OCI-LY1 (cell line): ENCODE measurements around the gene TAGLN3.

Experiments
- H2AFZ ChIP-seq: fragments of 200-600 bp; sonication (generic), shearing (Covaris generic); 2 replicates; pipeline ENCODE4 v1.6.0; 2014; ENCODE audit warnings: antibody characterized with exemption, mild to moderate bottlenecking, low read length
- H3F3A ChIP-seq: fragments of 200-600 bp; sonication (generic), shearing (Covaris generic); 2 replicates; pipeline ENCODE4 v1.6.0; 2014; ENCODE audit warnings: mild to moderate bottlenecking, antibody characterized with exemption, low read length, moderate library complexity; ENCODE audit not compliant: insufficient read depth
- H3K27ac ChIP-seq: fragments of 200-600 bp; sonication (generic); 2 replicates; pipeline ENCODE4 v1.5.1; 2014; ENCODE audit warnings: low read length, mixed run types, mild to moderate bottlenecking, low read depth; ENCODE audit not compliant: poor library complexity, severe bottlenecking
- H3K27me3 ChIP-seq: fragments of 200-600 bp; sonication (generic); 2 replicates; pipeline ENCODE4 v1.6.0; 2014; ENCODE audit warnings: antibody characterized with exemption, mild to moderate bottlenecking, low read length, moderate library complexity; ENCODE audit not compliant: insufficient read depth
- H3K36me3 ChIP-seq: fragments of 200-600 bp; sonication (generic); 2 replicates; pipeline ENCODE4 v1.6.1; 2014; ENCODE audit warnings: mild to moderate bottlenecking, antibody characterized with exemption, low read length, moderate library complexity, mixed read lengths; ENCODE audit not compliant: insufficient read depth
- H3K4me1 ChIP-seq: fragments of 200-600 bp; sonication (generic); 2 replicates; pipeline ENCODE4 v1.5.1; 2014; ENCODE audit warnings: mild to moderate bottlenecking, low read length, moderate library complexity; ENCODE audit not compliant: insufficient read depth, severe bottlenecking
- H3K4me2 ChIP-seq: fragments of 200-600 bp; sonication (generic), shearing (Covaris generic); 2 replicates; pipeline ENCODE4 v1.6.1; 2014; ENCODE audit warnings: low read length
- H3K4me3 ChIP-seq: fragments of 200-600 bp; sonication (generic); 2 replicates; pipeline ENCODE4 v1.5.1; 2014; ENCODE audit warnings: low read length, low read depth, mild to moderate bottlenecking, mixed read lengths; ENCODE audit not compliant: poor library complexity, severe bottlenecking
- H3K79me2 ChIP-seq: fragments of 200-600 bp; shearing (Covaris generic); 2 replicates; pipeline ENCODE4 v1.6.1; 2016; ENCODE audit warnings: mixed run types, low read length, mixed read lengths; ENCODE audit not compliant: insufficient read depth
- H3K9ac ChIP-seq: fragments of 200-600 bp; sonication (generic), shearing (Covaris generic); 2 replicates; pipeline ENCODE4 v1.6.1; 2014; ENCODE audit warnings: mild to moderate bottlenecking, low read length, mixed read lengths
- H3K9me2 ChIP-seq: fragments of 200-600 bp; sonication (generic), shearing (Covaris generic); 2 replicates; pipeline ENCODE4 v1.6.1; 2014; ENCODE audit warnings: low read depth, mild to moderate bottlenecking, low read length, mixed read lengths
- H3K9me3 ChIP-seq: fragments of 200-600 bp; shearing (Covaris generic); 2 replicates; pipeline ENCODE4 v1.6.1; 2014; ENCODE audit warnings: low read length, mixed read lengths
- H4K20me1 ChIP-seq: fragments of 200-600 bp; sonication (generic), shearing (Covaris generic); 2 replicates; pipeline ENCODE4 v1.6.0; 2016; ENCODE audit warnings: mild to moderate bottlenecking, low read length; ENCODE audit not compliant: insufficient read depth
- EZH2 ChIP-seq: fragments of 200-600 bp; sonication (generic), shearing (Covaris generic); IDR thresholded peaks from 2 replicates; pipeline ENCODE4 v1.8.0; 2017; ENCODE audit warnings: borderline replicate concordance, mixed run types, mild to moderate bottlenecking, antibody characterized with exemption, low read length, moderate library complexity, mixed read lengths
- TF ChIP-seq, protein P1 (sequence below): fragments of 200-600 bp; sonication (generic), shearing (Covaris generic); IDR thresholded peaks from 2 replicates; pipeline ENCODE4 v1.5.1; 2017; ENCODE audit warnings: mild to moderate bottlenecking, antibody characterized with exemption, low read length, moderate library complexity, mixed read lengths

The TAGLN3 gene

GRCh38 chr3:111998636-111999483 lies at the start of gene TAGLN3:
Gene TAGLN3 (plus strand): TSS chr3:111998922. CDS start chr3:111999423, 501 bp downstream.
- peaks cover 10% of the 10 kb centered on the region for H3K4me1 ChIP-seq
- H3K27ac ChIP-seq = no peak within 1 kb of the TSS
- no peaks in the 10 kb centered on the region for H3K9me2 ChIP-seq
- H3F3A ChIP-seq = no peaks in the 10 kb centered on the region
- H2AFZ ChIP-seq = no peak within 1 kb of the TSS
- H3K36me3 ChIP-seq = no peaks in the 10 kb centered on the region
- H3K9ac ChIP-seq = no peak within 1 kb of the TSS; the same call in 1 of the 2 replicates
- H3K4me2 ChIP-seq = peak within 1 kb of the TSS; percentile 72
- TF ChIP-seq EZH2 = no peak
- TF ChIP-seq, protein P1, sequence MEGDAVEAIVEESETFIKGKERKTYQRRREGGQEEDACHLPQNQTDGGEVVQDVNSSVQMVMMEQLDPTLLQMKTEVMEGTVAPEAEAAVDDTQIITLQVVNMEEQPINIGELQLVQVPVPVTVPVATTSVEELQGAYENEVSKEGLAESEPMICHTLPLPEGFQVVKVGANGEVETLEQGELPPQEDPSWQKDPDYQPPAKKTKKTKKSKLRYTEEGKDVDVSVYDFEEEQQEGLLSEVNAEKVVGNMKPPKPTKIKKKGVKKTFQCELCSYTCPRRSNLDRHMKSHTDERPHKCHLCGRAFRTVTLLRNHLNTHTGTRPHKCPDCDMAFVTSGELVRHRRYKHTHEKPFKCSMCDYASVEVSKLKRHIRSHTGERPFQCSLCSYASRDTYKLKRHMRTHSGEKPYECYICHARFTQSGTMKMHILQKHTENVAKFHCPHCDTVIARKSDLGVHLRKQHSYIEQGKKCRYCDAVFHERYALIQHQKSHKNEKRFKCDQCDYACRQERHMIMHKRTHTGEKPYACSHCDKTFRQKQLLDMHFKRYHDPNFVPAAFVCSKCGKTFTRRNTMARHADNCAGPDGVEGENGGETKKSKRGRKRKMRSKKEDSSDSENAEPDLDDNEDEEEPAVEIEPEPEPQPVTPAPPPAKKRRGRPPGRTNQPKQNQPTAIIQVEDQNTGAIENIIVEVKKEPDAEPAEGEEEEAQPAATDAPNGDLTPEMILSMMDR = no peak
- H3K79me2 ChIP-seq = no peaks in the 10 kb centered on the region
- no peaks in the 10 kb centered on the region for H3K9me3 ChIP-seq
- H3K27me3 ChIP-seq = no peaks in the 10 kb centered on the region
- H4K20me1 ChIP-seq = no peaks in the 10 kb centered on the region
- peak within 1 kb of the TSS; percentile 48 for H3K4me3 ChIP-seq

- Histone ChIP-seq H3K36me3 (no peaks in the 10 kb centered on the region), H3K27me3 (no peaks in the 10 kb centered on the region), H3K27ac (no peak overlapping the region), H3K4me2 (no peak overlapping the region), H2AFZ (no peak overlapping the region), H3K79me2 (no peaks in the 10 kb centered on the region), H3K9me3 (no peaks in the 10 kb centered on the region), H3K4me1 (no peaks in the 10 kb centered on the region), H3K9ac (no peak overlapping the region), H3K4me3 (no peak overlapping the region), H3K9me2 (no peaks in the 10 kb centered on the region), H3F3A (no peaks in the 10 kb centered on the region), H4K20me1 (no peaks in the 10 kb centered on the region)
- TF ChIP-seq, protein P1 = no peak
- TF ChIP-seq EZH2 = no peak
Measured at GRCh38 chr3:111949712-111950111, 49.0 kb upstream of the TAGLN3 start.

DNA sequence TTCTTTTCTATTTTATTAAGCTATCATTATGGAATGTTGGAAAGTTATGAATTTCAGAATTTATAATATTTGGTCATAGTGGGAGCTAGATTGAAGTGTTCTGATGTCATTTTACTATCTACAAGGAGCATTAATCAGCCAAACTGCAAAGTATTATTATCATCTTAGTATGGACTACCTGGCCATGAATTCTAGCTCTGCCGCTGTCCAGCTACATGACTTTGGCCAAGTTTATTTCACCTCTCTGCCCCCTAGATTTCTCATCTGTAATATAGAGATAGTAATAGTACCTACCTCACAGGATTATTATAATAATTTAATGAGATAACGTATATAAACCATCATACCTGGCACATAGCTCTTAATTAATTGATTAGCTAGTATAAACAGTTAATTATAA lies 47.7 kb upstream of the TAGLN3 start:
- H3K9me2 ChIP-seq = no peaks in the 10 kb centered on the region
- TF ChIP-seq, protein P1 = no peak
- TF ChIP-seq EZH2 = no peak
- H3F3A ChIP-seq = no peaks in the 10 kb centered on the region
- H3K27ac ChIP-seq = no peak overlapping the region
- H3K4me3 ChIP-seq = no peak overlapping the region
- H3K9ac ChIP-seq = no peak overlapping the region
- no peaks in the 10 kb centered on the region for H3K79me2 ChIP-seq
- no peak overlapping the region for H2AFZ ChIP-seq
- no peak overlapping the region for H3K4me2 ChIP-seq
- no peaks in the 10 kb centered on the region for H3K36me3 ChIP-seq
- H3K27me3 ChIP-seq = no peaks in the 10 kb centered on the region
- H3K4me1 ChIP-seq = no peaks in the 10 kb centered on the region
- no peaks in the 10 kb centered on the region for H4K20me1 ChIP-seq
- no peaks in the 10 kb centered on the region for H3K9me3 ChIP-seq
